Tibial nerve (tissue), 4 donors: ENCODE data around the gene PLXNA4. TPM values are rescaled to one million over a fixed set of nuclear protein-coding genes. Genes with fewer than 3 reads are reported as not detected.

Experiments
- DNase-seq, 2 donors: peaks; one replicate each; pipeline ENCODE4 v3.0.0-alpha.2; 2019; ENCODE audit warnings: low spot score in 2 of 2
- H3K27ac ChIP-seq, 4 donors: fragments of 200-600 bp; sonication (generic) in 3 of 4; one replicate each; pipeline ENCODE4 v1.5.1; 2017 to 2019; ENCODE audit warnings: mild to moderate bottlenecking in 1 of 4
- H3K27me3 ChIP-seq, 2 donors: fragments of 200-600 bp; sonication (generic) in 1 of 2; one replicate each; pipeline versions ENCODE4 v1.5.1 to v1.6.0; 2017 to 2019
- H3K36me3 ChIP-seq, 3 donors: fragments of 200-600 bp; sonication (generic); one replicate each; pipeline ENCODE4 v1.5.1; 2018 to 2019
- H3K4me1 ChIP-seq, 4 donors: fragments of 200-600 bp; sonication (generic) in 3 of 4; one replicate each; pipeline ENCODE4 v1.5.1; 2017 to 2019
- H3K4me3 ChIP-seq, 4 donors: fragments of 200-600 bp; sonication (generic) in 3 of 4; one replicate each; pipeline ENCODE4 v1.5.1; 2017 to 2019; ENCODE audit warnings: mild to moderate bottlenecking in 1 of 4, moderate library complexity in 1 of 4
- H3K9me3 ChIP-seq, 4 donors: fragments of 200-600 bp; sonication (generic) in 3 of 4; one replicate each; pipeline ENCODE4 v1.5.1; 2017 to 2019
- CTCF ChIP-seq, 5 experiments: fragments of 200-600 bp in 3 of 5; fragments of 450-650 bp in 2 of 5; sonication (generic) in 3 of 5; IDR thresholded peaks; one replicate each; pipeline ENCODE4 v1.5.1; 2016 to 2019; ENCODE audit warnings: antibody characterized with exemption in 5 of 5, mild to moderate bottlenecking in 3 of 5, moderate library complexity in 2 of 5
- EP300 ChIP-seq, 2 donors: sonication (generic); formaldehyde crosslinking; IDR thresholded peaks; one replicate each; pipeline ENCODE4 v1.6.1; 2017; ENCODE audit warnings: antibody characterized with exemption in 2 of 2, mild to moderate bottlenecking in 1 of 2
- POLR2A ChIP-seq, 2 donors: fragments of 450-650 bp; IDR thresholded peaks; one replicate each; pipeline ENCODE4 v1.6.1; 2017; ENCODE audit warnings: antibody characterized with exemption in 2 of 2, mild to moderate bottlenecking in 2 of 2, moderate library complexity in 2 of 2
- WGBS, 2 donors: methylation state at CpG; one replicate each; pipeline ENCODE4 v1.1.5; 2018; 5-methylcytosine and 5-hydroxymethylcytosine counted together
- total RNA-seq, 4 donors: library from RNA; depleted of rRNA; stranded (reverse); fragments of >200 nt; gene quantifications; one replicate each; pipeline ENCODE4 v1.1.0, GENCODE V29; 2016

The PLXNA4 gene
- total RNA-seq, 4 donors from 2014 or later, result 12.6 to 32.4 (median 13.7) TPM

- no peaks in the 10 kb centered on the region for H3K36me3 ChIP-seq
- H3K4me1 ChIP-seq, result peaks cover 0 to 10% (median 0%) of the 10 kb centered on the region in 4 donors
- H3K4me3 ChIP-seq, result no peak overlapping the region
- no peak overlapping the region for H3K27ac ChIP-seq
- WGBS, 2 donors, result 45% methylated on average over 10 of the region's 10 CpGs
- H3K27me3 ChIP-seq, result no peaks in the 10 kb centered on the region
- H3K9me3 ChIP-seq, result no peaks in the 10 kb centered on the region
- TF ChIP-seq POLR2A (IDR thresholded peaks at IDR 0.05) (no peak), CTCF (IDR thresholded peaks at IDR 0.05) (peak in 4 of 5 experiments; percentile 9 to 55 (median 36)), EP300 (IDR thresholded peaks at IDR 0.05) (peak in 1 of 2 donors; percentile 41)
- peak; percentile 63 to 89 for DNase-seq
Measured at GRCh38 chr7:132500727-132501440, 75.4 kb downstream of the PLXNA4 start.

DNA sequence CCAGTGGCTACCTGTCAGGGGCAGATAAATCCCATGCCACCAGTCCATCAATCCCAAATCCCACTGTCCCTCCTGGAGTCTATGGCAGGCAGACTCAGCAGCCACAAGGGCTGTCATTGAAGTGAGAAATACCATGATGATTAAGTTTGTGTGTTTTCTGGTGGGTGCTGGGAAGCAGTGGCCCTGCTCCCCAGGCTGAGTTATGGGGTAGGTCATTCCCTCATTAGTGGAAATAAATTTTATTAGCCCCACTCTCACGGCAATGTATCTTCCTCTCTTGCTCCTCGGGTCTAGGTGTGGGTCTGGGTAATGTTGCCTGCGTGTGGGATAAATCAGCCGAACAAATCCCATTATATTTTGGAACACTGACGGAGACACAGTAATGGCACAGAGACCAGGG lies 76.8 kb downstream of the PLXNA4 start:
- Histone ChIP-seq H3K4me1 (peaks cover 0 to 10% (median 0%) of the 10 kb centered on the region in 4 donors), H3K4me3 (no peak overlapping the region), H3K27ac (no peak overlapping the region), H3K9me3 (no peaks in the 10 kb centered on the region), H3K36me3 (no peaks in the 10 kb centered on the region), H3K27me3 (no peaks in the 10 kb centered on the region)
- TF ChIP-seq EP300 (IDR thresholded peaks at IDR 0.05) (no peak), CTCF (IDR thresholded peaks at IDR 0.05) (no peak), POLR2A (IDR thresholded peaks at IDR 0.05) (no peak)
- no peak for DNase-seq
- WGBS, 2 donors, result 91% methylated on average over 5 of the region's 5 CpGs

DNA sequence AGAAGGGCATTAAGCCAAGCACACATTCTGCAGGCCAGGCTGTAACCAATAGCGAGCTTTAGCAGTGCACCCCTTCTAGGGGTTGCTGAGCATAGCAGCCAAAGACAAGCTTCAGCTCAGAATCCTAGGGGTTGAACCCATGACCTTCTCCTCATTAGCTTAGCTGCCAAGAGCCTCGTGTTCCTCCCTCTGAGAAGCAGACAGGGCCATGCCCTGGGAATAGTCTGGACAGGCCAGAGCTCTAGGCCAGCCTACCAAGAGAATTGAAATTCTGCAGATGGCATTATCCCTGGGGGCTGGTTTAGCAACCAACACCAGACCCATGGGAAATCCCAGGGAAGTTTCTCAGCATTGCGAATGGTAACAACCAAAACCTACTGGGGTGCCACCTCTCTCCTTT lies 77.2 kb downstream of the PLXNA4 start:
- TF ChIP-seq POLR2A (IDR thresholded peaks at IDR 0.05), result no peak
- TF ChIP-seq EP300 (IDR thresholded peaks at IDR 0.05), result no peak
- TF ChIP-seq CTCF (IDR thresholded peaks at IDR 0.05), result no peak
- Histone ChIP-seq H3K27ac (no peak overlapping the region), H3K4me3 (no peak overlapping the region), H3K4me1 (peaks cover 0 to 10% (median 0%) of the 10 kb centered on the region in 4 donors), H3K27me3 (no peaks in the 10 kb centered on the region), H3K9me3 (no peaks in the 10 kb centered on the region), H3K36me3 (no peaks in the 10 kb centered on the region)
- DNase-seq, result no peak
- 47 to 70% methylated on average over 3 of the region's 3 CpGs for WGBS, 2 donors

- Histone ChIP-seq H3K27ac (no peak overlapping the region), H3K9me3 (no peaks in the 10 kb centered on the region), H3K27me3 (no peaks in the 10 kb centered on the region), H3K4me3 (no peak overlapping the region), H3K36me3 (no peaks in the 10 kb centered on the region), H3K4me1 (peaks cover 0 to 10% (median 0%) of the 10 kb centered on the region in 4 donors)
- 85 to 88% methylated on average over 4 of the region's 4 CpGs for WGBS, 2 donors
- TF ChIP-seq EP300 (IDR thresholded peaks at IDR 0.05), result no peak
- TF ChIP-seq CTCF (IDR thresholded peaks at IDR 0.05), result no peak
- TF ChIP-seq POLR2A (IDR thresholded peaks at IDR 0.05), result no peak
- no peak for DNase-seq
Measured at GRCh38 chr7:132498319-132498718, 78.0 kb downstream of the PLXNA4 start.

DNA sequence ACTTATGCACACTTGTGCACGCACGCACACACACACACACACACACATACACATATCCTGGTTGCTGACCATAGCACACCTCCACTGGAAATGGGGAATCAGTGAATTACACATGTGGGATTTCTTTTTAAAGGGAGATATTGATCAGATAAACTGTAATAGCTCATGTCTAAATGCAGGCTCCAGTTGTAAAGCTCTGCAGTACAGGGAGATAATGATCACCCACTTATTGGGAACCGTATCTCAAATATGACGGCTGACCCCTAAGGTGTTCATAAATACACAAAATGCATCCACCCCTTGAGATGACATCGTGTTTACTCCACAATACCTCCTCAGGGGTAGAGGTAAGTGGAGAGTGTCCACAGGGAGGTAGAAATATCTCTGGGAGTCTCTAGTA lies 79.2 kb downstream of the PLXNA4 start:
- 77 to 78% methylated on average over 5 of the region's 5 CpGs for WGBS, 2 donors
- H3K36me3 ChIP-seq, result no peaks in the 10 kb centered on the region
- TF ChIP-seq POLR2A (IDR thresholded peaks at IDR 0.05) (no peak), EP300 (IDR thresholded peaks at IDR 0.05) (no peak), CTCF (IDR thresholded peaks at IDR 0.05) (no peak)
- no peaks in the 10 kb centered on the region for H3K27me3 ChIP-seq
- H3K9me3 ChIP-seq, result no peaks in the 10 kb centered on the region
- H3K4me3 ChIP-seq, result no peak overlapping the region
- no peak for DNase-seq
- H3K4me1 ChIP-seq, result peaks cover 0 to 10% (median 0%) of the 10 kb centered on the region in 4 donors
- no peak overlapping the region for H3K27ac ChIP-seq
